ENCODE measurements around the gene MMP24OS. TPM values are rescaled to one million over a fixed set of nuclear protein-coding genes. Genes with fewer than 3 reads are reported as not detected.

Gene MMP24OS
- total RNA-seq, 1 donor from 2014 or later, result 47.9 TPM

GRCh38 chr20:35284267-35284991 is 6.5 kb upstream of the MMP24OS start, which contains the start of gene EIF6:
EIF6 (minus strand) TSS chr20:35284772; CDS start chr20:35284487, 285 bp downstream.
- intact Hi-C loops (cut with micrococcal nuclease), result loop anchor here (2.0 kb wide), 2 partner anchors 18 to 670 kb away; partner anchors contain the start of gene SCAND1
- ChIA-PET POLR2A (interaction anchor here (0.5 to 1.6 kb wide), 19 partner anchors 8 to 672 kb away, joined by 3 to 9 read pairs (median 4); partner anchors contain the start of genes GSS, MYH7B, RBM39 and TRPC4AP), CTCF (no interaction called here)
- no peaks in the 10 kb centered on the region for H3K27me3 Mint-ChIP-seq
- H3K9me3 Mint-ChIP-seq, result no peaks in the 10 kb centered on the region
- H3K4me1 Mint-ChIP-seq, result peaks cover 32% of the 10 kb centered on the region
- peaks cover 38% of the 10 kb centered on the region for H3K36me3 Mint-ChIP-seq (ENCODE audit: low read depth)
- DNase-seq (peak; percentile 72), ATAC-seq (ENCODE audit: low read depth) (peak; percentile 86)
- peak within 1 kb of the TSS; percentile 92 for H3K27ac Mint-ChIP-seq
- peak within 1 kb of the TSS; percentile 90 for H3K4me3 Mint-ChIP-seq
- TF ChIP-seq CTCF (IDR thresholded peaks at IDR 0.05), result no peak

- no peak for TF ChIP-seq CTCF (IDR thresholded peaks at IDR 0.05)
- intact Hi-C loops (cut with micrococcal nuclease), result loop anchor here (2.0 kb wide), 2 partner anchors 19 to 671 kb away; partner anchors contain the start of gene SCAND1
- H3K36me3 Mint-ChIP-seq (ENCODE audit: low read depth), result peaks cover 46% of the 10 kb centered on the region
Measured at GRCh38 chr20:35283441-35284266, 5.7 kb upstream of the MMP24OS start.

GRCh38 chr20:35281506-35282101 is 3.7 kb upstream of the MMP24OS start:
- no peak overlapping the region for H3K27ac Mint-ChIP-seq
- H3K4me3 Mint-ChIP-seq, result no peak overlapping the region
- DNase-seq (no peak), ATAC-seq (ENCODE audit: low read depth) (no peak)
- TF ChIP-seq CTCF (IDR thresholded peaks at IDR 0.05), result no peak
- H3K4me1 Mint-ChIP-seq, result peaks cover 41% of the 10 kb centered on the region
- intact Hi-C loops (cut with micrococcal nuclease), result no loop called here
- CTCF ChIA-PET, result no interaction called here
- peaks cover 59% of the 10 kb centered on the region for H3K36me3 Mint-ChIP-seq (ENCODE audit: low read depth)
- no peaks in the 10 kb centered on the region for H3K27me3 Mint-ChIP-seq
- H3K9me3 Mint-ChIP-seq, result no peaks in the 10 kb centered on the region
- POLR2A ChIA-PET, result interaction anchor here (0.7 kb wide), 1 partner anchor 489 kb away, joined by 5 read pairs; no protein-coding TSS in a partner anchor

More at GRCh38 chr20:35283441-35284266, 5.7 kb upstream of the MMP24OS start:
- POLR2A ChIA-PET, result interaction anchor here (0.6 to 1.6 kb wide), 14 partner anchors 8 to 868 kb away, joined by 3 to 9 read pairs (median 4); partner anchors contain the start of genes GSS, MYH7B, RBM39 and TRPC4AP
- H3K9me3 Mint-ChIP-seq, result no peaks in the 10 kb centered on the region
- CTCF ChIA-PET, result no interaction called here
- peak overlapping the region; percentile 90 for H3K4me3 Mint-ChIP-seq
- H3K27me3 Mint-ChIP-seq, result no peaks in the 10 kb centered on the region
- ATAC-seq (ENCODE audit: low read depth) (no peak), DNase-seq (no peak)
- peaks cover 32% of the 10 kb centered on the region for H3K4me1 Mint-ChIP-seq
- peak overlapping the region; percentile 81 for H3K27ac Mint-ChIP-seq

GRCh38 chr20:35280523-35280922 is 2.6 kb upstream of the MMP24OS start:
- TF ChIP-seq CTCF (IDR thresholded peaks at IDR 0.05), result no peak
- Mint-ChIP-seq H3K4me1 (peaks cover 48% of the 10 kb centered on the region), H3K36me3 (ENCODE audit: low read depth) (peaks cover 61% of the 10 kb centered on the region), H3K27ac (no peak overlapping the region), H3K4me3 (no peak overlapping the region), H3K27me3 (no peaks in the 10 kb centered on the region), H3K9me3 (no peaks in the 10 kb centered on the region)
- intact Hi-C loops (cut with micrococcal nuclease), result no loop called here
- no peak for DNase-seq
- CTCF ChIA-PET, result no interaction called here
- POLR2A ChIA-PET, result no interaction called here
- ATAC-seq (ENCODE audit: low read depth), result no peak
